Left renal cortex interstitium (tissue), 4 donors: ENCODE results near the gene TOMM40. TPM values are rescaled to one million over a fixed set of nuclear protein-coding genes. Genes with fewer than 3 reads are reported as not detected.
"Not testable (repeated sequence)": the region's sequence is repeated elsewhere in the genome, so short reads cannot be mapped to it uniquely, and the experiment has no call there.

Experiments used
- DNase-seq, 4 donors: peaks; one replicate each; pipeline ENCODE4 v3.0.0-alpha.2; 2013; ENCODE audit warnings: low read depth in 4 of 4, low spot score in 2 of 4, missing footprints in 1 of 4
- polyA plus RNA-seq, 4 donors: library from polyadenylated mRNA; unstranded; fragments of 120-200 nt; gene quantifications; one replicate each; pipeline ENCODE4 v1.2.1, GENCODE V29; 2013; ENCODE audit not compliant: insufficient read length in 4 of 4

Gene TOMM40
- polyA plus RNA-seq, 4 donors = 40.5 to 59.2 (median 49.0) TPM

- DNase-seq = no peak
Measured at GRCh38 chr19:44924243-44924725, 33.2 kb downstream of the TOMM40 start.

- DNase-seq = no peak
Measured at GRCh38 chr19:44925114-44925891, 34.2 kb downstream of the TOMM40 start.

GRCh38 chr19:44926245-44927077, 35.4 kb downstream of the TOMM40 start:
- not testable (repeated sequence) for DNase-seq

- no peak for DNase-seq
Measured at GRCh38 chr19:44927746-44928145, 36.7 kb downstream of the TOMM40 start.

GRCh38 chr19:44930088-44930487, 39.0 kb downstream of the TOMM40 start:
- no peak for DNase-seq

- no peak for DNase-seq
Measured at GRCh38 chr19:44931541-44931940, 40.5 kb downstream of the TOMM40 start.

GRCh38 chr19:44939668-44940067, 48.6 kb downstream of the TOMM40 start:
- DNase-seq = no peak

GRCh38 chr19:44942067-44942571, 51.1 kb downstream of the TOMM40 start, which contains the start of gene APOC4:
TSS of gene APOC4 (plus strand) at chr19:44942237. CDS start at chr19:44942278, 41 bp downstream.
- no peak for DNase-seq

- no peak for DNase-seq
Measured at GRCh38 chr19:44943801-44944249, 52.8 kb downstream of the TOMM40 start.

GRCh38 chr19:44947041-44947581, 56.1 kb downstream of the TOMM40 start:
- no peak for DNase-seq

- no peak for DNase-seq
Measured at GRCh38 chr19:44948237-44948636, 57.2 kb downstream of the TOMM40 start.

GRCh38 chr19:44948763-44949374, 57.8 kb downstream of the TOMM40 start:
- no peak for DNase-seq

- no peak for DNase-seq
Measured at GRCh38 chr19:44949550-44949949, 58.5 kb downstream of the TOMM40 start.

- DNase-seq = peak in 3 of 4 donors; percentile 27 to 70 (median 50)
Measured at GRCh38 chr19:44951179-44952159, 60.4 kb downstream of the TOMM40 start.

Other genes with a start within 250 kb of the TOMM40 start
- gene PVR, start 247.3 kb upstream of the TOMM40 start, polyA plus RNA-seq = 10 to 100 TPM; 27.4 to 42.7 (median 33.1) TPM
- gene CEACAM19, start 219.8 kb upstream of the TOMM40 start, polyA plus RNA-seq = 10 to 100 TPM in 3 of 4 donors, 1 to 10 TPM in 1; 9.1 to 30.9 (median 20.1) TPM
- not detected for gene CEACAM16, start 192.1 kb upstream of the TOMM40 start, polyA plus RNA-seq
- 1 to 10 TPM; 5.3 to 10.0 (median 8.8) TPM for gene BCL3, start 142.5 kb upstream of the TOMM40 start, polyA plus RNA-seq
- gene CBLC, start 113.4 kb upstream of the TOMM40 start, polyA plus RNA-seq = 1 to 10 TPM; 5.0 to 7.8 (median 6.9) TPM
- 100 to 1,000 TPM; 409 to 745 (median 689) TPM for gene BCAM, start 82.2 kb upstream of the TOMM40 start, polyA plus RNA-seq
- 100 to 1,000 TPM; 150 to 188 (median 163) TPM for gene NECTIN2, start 45.0 kb upstream of the TOMM40 start, polyA plus RNA-seq
- gene APOE, start 14.5 kb downstream of the TOMM40 start, polyA plus RNA-seq = 100 to 1,000 TPM; 315 to 432 (median 415) TPM
- gene APOC1, start 23.4 kb downstream of the TOMM40 start, polyA plus RNA-seq = 10 to 100 TPM in 2 of 4 donors, 1 to 10 TPM in 2; 8.7 to 26.2 (median 10.1) TPM
- gene APOC4, start 51.0 kb downstream of the TOMM40 start, polyA plus RNA-seq = under 1 TPM in 1 of 4 donors, not detected in 3; 0.51 TPM
- gene APOC2, start 54.8 kb downstream of the TOMM40 start, polyA plus RNA-seq = 10 to 100 TPM in 2 of 4 donors, 1 to 10 TPM in 2; 5.5 to 21.4 (median 8.5) TPM
- 100 to 1,000 TPM; 112 to 140 (median 116) TPM for gene CLPTM1, start 64.1 kb downstream of the TOMM40 start, polyA plus RNA-seq
- gene RELB, start 110.2 kb downstream of the TOMM40 start, polyA plus RNA-seq = 1 to 10 TPM; 4.0 to 7.4 (median 6.8) TPM
- gene CLASRP, start 147.8 kb downstream of the TOMM40 start, polyA plus RNA-seq = 10 to 100 TPM; 56.3 to 89.1 (median 73.0) TPM
- gene ZNF296, start 185.2 kb downstream of the TOMM40 start, polyA plus RNA-seq = 1 to 10 TPM in 3 of 4 donors, under 1 TPM in 1; 0.35 to 2.3 (median 1.6) TPM
- 10 to 100 TPM; 19.2 to 25.0 (median 22.6) TPM for gene GEMIN7, start 188.0 kb downstream of the TOMM40 start, polyA plus RNA-seq
- gene PPP1R37, start 201.9 kb downstream of the TOMM40 start, polyA plus RNA-seq = 10 to 100 TPM; 19.4 to 36.6 (median 32.4) TPM